ENCODE results near the gene ERICH3. TPM values are rescaled to one million over a fixed set of nuclear protein-coding genes. Genes with fewer than 3 reads are reported as not detected.

ERICH3 gene
- total RNA-seq, result not detected in 2 replicates

GRCh38 chr1:74673351-74674111 is at the start of gene ERICH3:
Gene ERICH3, minus strand, starts transcription at chr1:74673792. Its CDS starts 273 bp downstream, at chr1:74673519.

Other genes starting within 250 kb of the ERICH3 start
- not detected in 2 replicates for gene LRRC53, start 161.2 kb downstream of the ERICH3 start, total RNA-seq
- gene CRYZ, start 59.3 kb upstream of the ERICH3 start, total RNA-seq, result 60.0 and 83.3 TPM in 2 replicates
- gene TYW3, start 59.4 kb upstream of the ERICH3 start, total RNA-seq, result 4.8 and 6.7 TPM in 2 replicates